GM18505 (cell line): ENCODE data around the gene ST6GAL1.
"Not testable (repeated sequence)": the region's sequence is repeated elsewhere in the genome, so short reads cannot be mapped to it uniquely, and the experiment has no call there.

Experiments
- ATAC-seq: cut with Tn5 transposase; IDR thresholded peaks from one replicate; pipeline ENCODE4 v1.9.1; 2021; ENCODE audit not compliant: unreplicated experiment
- POLR2A ChIP-seq: IDR thresholded peaks from 4 replicates; pipeline ENCODE4 v1.6.1; 2011; ENCODE audit warnings: borderline replicate concordance; ENCODE audit not compliant: insufficient read depth, insufficient read length; ENCODE audit errors: extremely low read depth

Gene ST6GAL1

DNA sequence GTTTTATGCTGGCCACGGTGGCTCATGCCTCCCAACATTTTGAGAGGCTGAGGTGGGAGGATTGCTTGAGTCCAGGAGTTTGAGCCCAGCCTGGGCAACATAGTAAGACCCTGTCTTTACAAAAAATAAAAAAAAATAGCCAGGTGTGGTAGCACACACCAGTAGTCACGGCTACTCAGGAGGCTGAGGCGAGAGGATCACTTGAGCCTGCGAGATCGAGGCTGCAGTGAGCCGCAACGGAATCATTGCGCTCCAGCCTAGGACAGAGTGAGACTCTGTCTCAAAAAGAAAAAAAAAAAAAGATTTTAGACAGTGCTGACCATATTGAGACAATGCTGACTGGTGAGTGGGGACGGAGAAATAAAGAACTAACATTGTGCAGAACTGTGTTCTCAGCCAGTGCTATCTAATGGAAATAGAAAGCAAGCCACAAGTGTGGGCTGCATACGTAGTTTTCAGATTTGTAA lies 67.2 kb downstream of the ST6GAL1 start:
- peak; percentile 15 for TF ChIP-seq POLR2A
- ATAC-seq, result no peak

DNA sequence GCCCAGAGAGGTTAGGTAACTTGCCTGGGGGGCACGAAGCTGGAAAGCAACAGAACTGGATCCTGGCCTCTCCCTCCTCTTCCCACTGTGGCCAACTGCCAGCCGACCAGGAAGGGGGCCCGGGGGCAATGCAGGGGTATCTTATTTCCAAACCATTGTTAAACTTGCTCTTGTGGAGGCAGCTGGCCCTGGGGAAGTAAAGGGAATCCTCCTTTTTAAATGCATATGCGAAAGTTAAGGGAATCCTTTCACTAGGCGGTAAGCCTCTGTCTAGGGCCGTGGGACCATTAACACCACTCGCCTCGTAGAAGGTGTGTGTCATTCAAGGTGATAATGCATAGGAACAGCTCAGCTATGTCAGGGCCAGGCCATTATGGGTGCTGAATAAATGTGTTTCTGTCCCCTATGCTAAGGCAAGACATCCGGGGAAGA lies 68.6 kb downstream of the ST6GAL1 start:
- ATAC-seq, result no peak
- no peak for TF ChIP-seq POLR2A

DNA sequence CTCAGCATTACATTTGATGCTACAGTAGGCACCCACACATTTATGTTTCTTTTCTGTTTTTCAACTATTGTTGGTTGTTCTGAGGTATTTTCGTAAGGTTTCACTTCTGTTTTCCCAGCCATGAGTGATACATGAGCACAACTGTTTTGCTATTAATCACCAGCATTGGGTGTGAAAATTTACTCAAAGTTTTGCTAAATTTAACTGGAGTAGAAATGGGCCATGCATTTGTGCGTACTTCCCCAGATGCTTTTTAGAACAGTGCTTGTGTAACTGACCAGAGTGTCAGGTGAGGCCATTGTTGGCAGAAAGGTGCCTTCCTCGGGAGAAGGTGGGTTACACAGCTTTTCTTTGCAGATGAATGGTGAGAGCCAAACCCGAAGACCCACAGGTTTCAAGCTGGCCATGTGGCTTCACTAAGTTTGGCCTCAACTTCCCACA lies 70.4 kb downstream of the ST6GAL1 start:
- peak; percentile 57 for TF ChIP-seq POLR2A
- ATAC-seq, result peak; percentile 56

DNA sequence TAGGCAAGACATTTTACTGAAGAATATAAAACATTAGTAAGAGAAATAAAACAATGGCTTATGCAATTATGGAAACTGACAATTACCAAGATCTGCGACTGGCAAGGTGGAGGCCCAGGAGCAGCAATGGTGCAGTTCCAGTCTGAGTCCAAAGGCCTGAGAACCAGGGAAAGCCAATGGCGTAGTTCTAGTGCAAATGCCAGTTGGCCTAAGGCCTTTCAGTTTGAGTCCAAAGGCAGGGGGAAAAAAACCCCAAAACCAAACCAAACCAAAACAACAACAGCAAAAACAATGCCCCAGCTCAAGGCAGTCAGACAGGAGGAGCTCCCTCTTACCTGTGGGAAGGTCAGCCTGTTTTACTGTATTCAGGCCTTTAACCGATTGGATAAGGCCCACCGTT lies 72.6 kb downstream of the ST6GAL1 start:
- ATAC-seq, result no peak
- peak; percentile 8 for TF ChIP-seq POLR2A

DNA sequence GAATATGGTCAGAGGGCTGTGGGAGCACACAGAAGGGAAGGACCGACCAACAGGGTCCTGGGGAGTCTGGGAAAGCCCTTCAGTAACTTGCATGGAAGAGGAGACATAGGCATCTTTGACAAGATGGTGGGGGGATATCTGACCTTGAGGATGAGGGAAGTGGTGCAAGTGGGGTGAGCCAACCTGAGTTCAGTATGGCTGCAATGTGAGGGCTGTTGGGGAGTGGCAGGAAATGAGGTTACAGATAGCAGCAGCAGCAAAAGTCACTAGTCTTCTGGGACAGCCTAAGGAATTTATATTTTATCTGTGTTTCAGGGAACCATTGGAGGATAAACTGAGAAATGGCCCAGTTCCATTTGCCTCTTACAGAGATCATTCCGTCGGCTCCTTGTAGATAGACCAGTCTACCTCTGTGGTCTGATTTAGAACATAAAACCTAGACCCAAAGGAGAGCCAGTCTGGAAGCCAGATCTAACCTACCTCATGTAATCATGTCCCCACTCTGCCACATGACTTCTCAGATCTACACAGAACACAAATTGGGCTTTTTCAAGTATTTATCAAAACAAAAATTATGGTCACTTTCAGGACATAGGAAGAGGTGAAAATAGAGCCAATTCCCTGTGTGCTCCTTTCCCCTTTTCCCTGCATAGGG lies 75.6 kb downstream of the ST6GAL1 start:
- TF ChIP-seq POLR2A, result no peak
- no peak for ATAC-seq

- peak; percentile 39 for TF ChIP-seq POLR2A
- no peak for ATAC-seq
These were observed 76.7 kb downstream of the ST6GAL1 start for GRCh38 chr3:187006864-187007630.

DNA sequence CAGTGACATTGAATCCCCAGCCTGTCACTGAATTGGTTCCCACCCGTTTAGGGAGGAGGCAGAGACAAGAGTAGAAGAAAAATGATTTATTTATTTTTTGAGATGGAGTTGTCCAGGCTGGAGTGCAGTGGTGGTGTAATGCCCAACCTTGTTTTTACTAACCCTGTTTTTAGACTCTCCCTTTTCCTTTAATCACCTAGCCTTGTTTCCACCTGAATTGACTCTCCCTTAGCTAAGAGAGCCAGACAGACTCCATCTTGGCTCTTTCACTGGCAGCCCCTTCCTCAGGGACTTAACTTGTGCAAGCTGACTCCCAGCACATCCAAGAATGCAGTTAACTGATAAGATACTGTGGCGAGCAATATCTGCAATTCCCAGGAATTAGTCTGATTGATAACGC lies 80.1 kb downstream of the ST6GAL1 start:
- not testable (repeated sequence) for ATAC-seq

DNA sequence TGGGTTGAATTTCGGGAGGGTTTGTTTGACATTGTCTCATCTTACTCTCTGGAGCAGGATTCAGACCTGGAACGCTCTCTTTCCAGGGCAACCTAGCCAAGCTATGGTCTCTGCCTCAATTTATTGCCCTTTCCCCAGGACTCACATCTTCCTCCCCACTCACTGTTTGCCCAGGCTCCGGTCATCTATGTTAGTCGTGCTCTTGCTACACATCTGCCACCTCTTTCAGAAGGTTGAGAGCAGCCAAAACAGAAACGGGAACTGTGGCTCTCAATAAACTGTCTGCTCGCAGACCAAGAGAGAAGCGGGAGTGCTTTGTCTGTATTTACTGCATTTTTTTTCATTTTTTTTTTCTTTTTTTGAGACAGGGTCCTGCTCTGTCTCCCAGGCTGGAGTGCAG lies 81.6 kb downstream of the ST6GAL1 start:
- peak; percentile 41 for TF ChIP-seq POLR2A
- ATAC-seq, result no peak

DNA sequence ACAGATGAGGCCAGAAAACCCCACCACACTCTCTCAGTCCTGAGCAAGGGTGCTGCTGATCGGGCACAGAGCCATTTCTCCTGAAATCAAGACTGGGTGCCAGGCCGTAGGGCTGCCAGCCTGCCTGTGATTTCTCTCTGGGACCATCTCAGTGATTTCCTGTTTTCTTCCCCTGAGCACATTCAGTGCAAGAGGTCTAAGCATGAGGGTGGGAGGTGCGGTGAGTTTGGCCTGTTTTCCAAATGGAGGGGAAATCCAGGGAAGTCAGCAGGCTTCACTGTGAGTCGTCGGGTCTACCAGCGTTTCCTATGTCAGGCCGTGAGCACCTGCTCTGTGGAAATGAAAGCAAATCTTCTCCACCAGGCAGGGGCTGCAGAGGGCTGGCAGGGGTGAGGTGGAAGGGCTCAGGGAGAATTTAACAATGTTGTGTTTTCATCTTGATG lies 82.3 kb downstream of the ST6GAL1 start:
- ATAC-seq, result no peak
- no peak for TF ChIP-seq POLR2A

DNA sequence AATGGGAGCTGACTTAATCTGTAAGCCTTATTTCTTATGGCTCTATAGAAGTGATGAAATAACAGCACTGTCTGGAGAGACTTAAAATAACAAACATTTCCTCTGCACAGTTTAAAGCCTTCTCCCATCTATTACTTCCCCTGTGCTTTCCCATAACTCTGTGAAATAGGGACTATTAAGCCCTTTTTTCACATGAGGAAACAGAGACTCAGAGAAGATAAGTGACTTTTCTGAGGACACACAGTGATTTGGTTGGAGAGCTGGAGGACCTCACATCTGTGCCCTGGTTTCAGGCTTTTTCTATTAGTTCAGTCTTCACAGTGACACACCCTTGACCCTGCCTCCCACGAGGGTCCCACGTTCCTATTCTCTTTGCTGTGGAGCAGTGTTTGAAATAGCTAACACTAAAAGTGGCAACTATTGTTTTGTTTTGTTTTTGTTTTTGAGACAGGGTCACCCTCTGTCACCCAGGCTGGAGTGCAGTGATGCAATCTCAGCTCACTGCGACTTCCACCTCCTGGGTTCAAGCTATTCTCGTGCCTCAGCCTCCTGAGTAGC lies 82.9 kb downstream of the ST6GAL1 start:
- TF ChIP-seq POLR2A, result peak; percentile 18
- ATAC-seq, result no peak

GRCh38 chr3:187014417-187014864 lies 84.1 kb downstream of the ST6GAL1 start:
- TF ChIP-seq POLR2A, result no peak
- no peak for ATAC-seq

GRCh38 chr3:187015903-187016638 lies 85.7 kb downstream of the ST6GAL1 start:
- ATAC-seq, result peak; percentile 51
- no peak for TF ChIP-seq POLR2A

- ATAC-seq, result peak; percentile 26
- peak; percentile 25 for TF ChIP-seq POLR2A
These were observed 86.5 kb downstream of the ST6GAL1 start for GRCh38 chr3:187016639-187017345.

DNA sequence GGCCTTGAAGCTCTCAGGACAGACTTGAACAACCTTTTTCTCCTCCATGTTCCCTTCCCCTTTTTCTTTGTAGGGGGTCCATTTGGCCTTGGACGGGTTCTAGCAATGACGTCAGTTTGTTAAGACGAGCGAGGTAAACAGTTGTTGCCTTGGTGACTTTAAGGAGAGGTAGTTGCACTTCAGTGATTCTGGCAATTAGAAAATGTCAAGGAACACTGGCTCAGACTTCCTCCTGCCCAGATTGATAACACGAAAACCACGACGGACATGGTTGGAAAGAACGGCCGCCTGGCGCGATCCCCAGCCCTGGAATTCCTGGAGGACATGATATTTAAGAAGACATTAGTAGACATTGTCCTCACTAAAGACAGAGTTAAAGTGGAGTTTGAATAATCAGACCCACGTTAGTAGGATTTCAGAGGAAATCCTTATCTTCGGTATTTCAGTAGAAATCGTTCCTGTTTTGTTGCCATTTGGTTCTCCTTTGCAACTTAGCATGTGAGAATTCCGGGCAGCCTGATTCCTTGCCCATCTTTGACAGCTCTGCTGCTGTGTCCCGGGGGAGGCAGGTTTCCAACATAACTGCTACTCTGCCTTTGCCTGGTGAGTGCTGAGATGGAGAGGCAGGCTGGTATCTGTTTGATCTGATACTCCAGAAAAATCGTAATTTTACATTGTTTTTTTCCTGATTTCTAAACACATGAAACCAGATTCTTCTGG lies 87.3 kb downstream of the ST6GAL1 start:
- ATAC-seq, result no peak
- no peak for TF ChIP-seq POLR2A
